GM23338 (cell line): ENCODE data around the gene OSBPL10. TPM values are rescaled to one million over a fixed set of nuclear protein-coding genes. Genes with fewer than 3 reads are reported as not detected.

Experiments
- ATAC-seq: fragments of 200-7000 bp; cut with Tn5 transposase; 3 replicates; pipeline ENCODE4 v1.9.1; 2020
- DNase-seq: peaks from one replicate; pipeline ENCODE4 v3.0.0-alpha.2; 2015; ENCODE audit warnings: low spot score
- H2AFZ ChIP-seq: fragments of 200-600 bp; sonication (generic); 2 replicates; pipeline ENCODE4 v1.8.0; 2016; ENCODE audit warnings: antibody characterized with exemption, mild to moderate bottlenecking, moderate library complexity
- H3F3A ChIP-seq: fragments of 200-600 bp; sonication (generic); replicated peaks from 2 replicates; pipeline ENCODE4 v1.8.0; 2017; ENCODE audit warnings: antibody characterized with exemption, mixed run types, low read depth
- H3K27ac ChIP-seq: fragments of 200-600 bp; sonication (generic); 2 replicates; pipeline ENCODE4 v1.6.1; 2016; ENCODE audit warnings: low read depth
- H3K27me3 ChIP-seq: fragments of 200-600 bp; sonication (generic); 2 replicates; pipeline ENCODE4 v1.8.0; 2016; ENCODE audit warnings: mild to moderate bottlenecking, mixed run types, moderate library complexity; ENCODE audit not compliant: insufficient read depth
- H3K36me3 ChIP-seq: fragments of 200-600 bp; sonication (generic); 2 replicates; pipeline ENCODE4 v1.8.0; 2016; ENCODE audit warnings: mild to moderate bottlenecking; ENCODE audit not compliant: insufficient read depth
- H3K4me1 ChIP-seq: fragments of 200-600 bp; sonication (generic); 2 replicates; pipeline ENCODE4 v1.8.0; 2016; ENCODE audit warnings: mild to moderate bottlenecking, moderate library complexity; ENCODE audit not compliant: insufficient read depth
- H3K4me2 ChIP-seq: fragments of 200-600 bp; sonication (generic); 2 replicates; pipeline ENCODE4 v1.7.1; 2017; ENCODE audit warnings: mixed run types
- H3K4me3 ChIP-seq: fragments of 200-600 bp; sonication (generic); 2 replicates; pipeline ENCODE4 v1.6.1; 2016; ENCODE audit warnings: mixed run types
- H3K79me2 ChIP-seq: fragments of 200-600 bp; sonication (generic); replicated peaks from 2 replicates; pipeline ENCODE4 v1.8.0; 2017; ENCODE audit warnings: mild to moderate bottlenecking; ENCODE audit not compliant: insufficient read depth
- H3K9me2 ChIP-seq: fragments of 200-600 bp; sonication (generic); 2 replicates; pipeline ENCODE4 v1.8.0; 2017; ENCODE audit not compliant: insufficient read depth
- H4K20me1 ChIP-seq: fragments of 200-600 bp; sonication (generic); replicated peaks from 2 replicates; pipeline ENCODE4 v1.8.0; 2017; ENCODE audit warnings: mild to moderate bottlenecking; ENCODE audit not compliant: insufficient read depth
- H3K27ac Mint-ChIP-seq: 2 replicates; pipeline ENCODE4 v1.8.0; 2020; ENCODE audit warnings: inconsistent platforms, mild to moderate bottlenecking, moderate library complexity, mixed read lengths
- H3K27me3 Mint-ChIP-seq: 3 replicates; pipeline ENCODE4 v1.8.0; 2022; ENCODE audit warnings: low read depth, mild to moderate bottlenecking, moderate library complexity, mixed read lengths, inconsistent platforms; ENCODE audit not compliant: insufficient read depth, poor library complexity
- H3K36me3 Mint-ChIP-seq: 3 replicates; pipeline ENCODE4 v1.8.0; 2021; ENCODE audit warnings: low read depth, mild to moderate bottlenecking, inconsistent platforms, moderate library complexity, mixed read lengths
- H3K4me1 Mint-ChIP-seq: 3 replicates; pipeline ENCODE4 v1.8.0; 2020; ENCODE audit warnings: mild to moderate bottlenecking, inconsistent platforms, mixed read lengths
- H3K4me3 Mint-ChIP-seq: 3 replicates; pipeline ENCODE4 v1.8.0; 2021; ENCODE audit warnings: moderate library complexity, mild to moderate bottlenecking, inconsistent platforms, mixed read lengths
- H3K9me3 Mint-ChIP-seq: 3 replicates; pipeline ENCODE4 v1.8.0; 2020; ENCODE audit warnings: moderate library complexity, mild to moderate bottlenecking, inconsistent platforms, mixed read lengths
- CTCF ChIP-seq, 2 experiments: fragments of 200-600 bp in 1 of 2; sonication (generic) in 1 of 2; conservative IDR thresholded peaks; 2 replicates each; pipeline versions ENCODE4 v1.5.1 to v1.6.1; 2016 to 2017; ENCODE audit warnings: antibody characterized with exemption in 2 of 2, low read depth in 2 of 2, mild to moderate bottlenecking in 2 of 2, moderate library complexity in 1 of 2
- EZH2phosphoT487 ChIP-seq: fragments of 200-600 bp; sonication (generic); IDR thresholded peaks from one replicate; pipeline ENCODE4 v1.8.1; 2018; ENCODE audit warnings: antibody characterized with exemption; ENCODE audit not compliant: unreplicated experiment
- JUNB ChIP-seq: IDR thresholded peaks from one replicate; pipeline ENCODE4 v1.6.1; 2016; ENCODE audit warnings: antibody characterized with exemption; ENCODE audit not compliant: unreplicated experiment
- NANOG ChIP-seq: IDR thresholded peaks from 2 replicates; pipeline ENCODE4 v1.6.1; 2016; ENCODE audit warnings: antibody characterized with exemption, borderline replicate concordance
- POLR2AphosphoS5 ChIP-seq: IDR thresholded peaks from 2 replicates; pipeline ENCODE4 v1.6.1; 2016; ENCODE audit warnings: antibody characterized with exemption, low read depth
- REST ChIP-seq: IDR thresholded peaks from one replicate; pipeline ENCODE4 v1.6.1; 2018; ENCODE audit warnings: antibody characterized with exemption; ENCODE audit not compliant: unreplicated experiment
- STAT1 ChIP-seq: IDR thresholded peaks from one replicate; pipeline ENCODE4 v1.6.1; 2016; ENCODE audit warnings: antibody characterized with exemption; ENCODE audit not compliant: unreplicated experiment
- ZNF331 ChIP-seq: fragments of 250-450 bp; sonication (Bioruptor Pico); IDR thresholded peaks from 2 replicates; pipeline ENCODE4 v1.5.0; 2020; ENCODE audit warnings: low read depth, mild to moderate bottlenecking, moderate library complexity
- ZNF462 ChIP-seq: fragments of 250-450 bp; sonication (Bioruptor Pico); IDR thresholded peaks from 2 replicates; pipeline ENCODE4 v1.5.0; 2020; ENCODE audit warnings: mild to moderate bottlenecking, moderate library complexity
- polyA plus RNA-seq: library from polyadenylated mRNA; unstranded; fragments of >200 nt; fragmentation: Nextera tagmentation; extraction: Ambion mirVana; gene quantifications from 2 replicates; pipeline ENCODE4 v1.2.1, GENCODE V29; 2016
- total RNA-seq: library from RNA; depleted of rRNA; stranded (reverse); fragments of >200 nt; shearing (Covaris generic); gene quantifications from 2 replicates; pipeline ENCODE4 v1.2.3, GENCODE V29; 2014

OSBPL10 gene
- total and polyA plus RNA-seq, 2 experiments from 2014 or later, result 23.8 to 149 TPM

GRCh38 chr3:31957106-31957505, 24.0 kb downstream of the OSBPL10 start (continued):
- no peak for TF ChIP-seq REST
- no peak for TF ChIP-seq ZNF331
- no peak for TF ChIP-seq JUNB

- Mint-ChIP-seq H3K9me3 (peaks cover 32% of the 10 kb centered on the region), H3K27ac (no peak overlapping the region), H3K27me3 (peaks cover 11% of the 10 kb centered on the region), H3K4me3 (no peak overlapping the region), H3K36me3 (peaks cover 64% of the 10 kb centered on the region), H3K4me1 (peaks cover 57% of the 10 kb centered on the region)
- Histone ChIP-seq H3K27me3 (no peaks in the 10 kb centered on the region), H4K20me1 (peaks cover 10% of the 10 kb centered on the region), H3F3A (peaks cover 7% of the 10 kb centered on the region; the same call in 1 of the 2 replicates), H3K4me3 (no peak overlapping the region), H3K4me1 (peaks cover 44% of the 10 kb centered on the region), H3K79me2 (peaks cover 93% of the 10 kb centered on the region), H3K4me2 (no peak overlapping the region), H2AFZ (no peak overlapping the region), H3K9me2 (no peaks in the 10 kb centered on the region; the same call in 1 of the 2 replicates), H3K36me3 (0 out of 2 replicates have a peak, but pooled peaks cover 7% of the 10 kb centered on the region), H3K27ac (no peak overlapping the region)
- ATAC-seq, result no peak
- no peak for DNase-seq
- TF ChIP-seq REST (no peak), POLR2AphosphoS5 (no peak), CTCF (conservative IDR thresholded peaks at IDR 0.05; ENCODE audit: low read depth in 2 of 2) (no peak), JUNB (no peak), ZNF462 (CRISPR knock-in tag) (no peak), NANOG (no peak), STAT1 (no peak), EZH2phosphoT487 (no peak)
Observed at GRCh38 chr3:31955581-31955980, 25.5 kb downstream of the OSBPL10 start.
